A673 (cell line): ENCODE results near the gene RRAS2.

Experiments used
- EZH2 ChIP-seq: fragments of 200-600 bp; sonication (generic); IDR thresholded peaks from 2 replicates; pipeline ENCODE4 v1.6.1; 2017; ENCODE audit warnings: borderline replicate concordance, low read depth, mild to moderate bottlenecking, mixed read lengths, antibody characterized with exemption, low read length; ENCODE audit not compliant: poor library complexity, severe bottlenecking
- TF ChIP-seq, protein P1 (sequence below): fragments of 300-800, 200-600 bp; sonication (generic); conservative IDR thresholded peaks from 2 replicates; pipeline ENCODE4 v1.5.1; 2017; ENCODE audit warnings: low read depth, mild to moderate bottlenecking, antibody characterized with exemption, low read length, moderate library complexity, mixed read lengths

DNA sequence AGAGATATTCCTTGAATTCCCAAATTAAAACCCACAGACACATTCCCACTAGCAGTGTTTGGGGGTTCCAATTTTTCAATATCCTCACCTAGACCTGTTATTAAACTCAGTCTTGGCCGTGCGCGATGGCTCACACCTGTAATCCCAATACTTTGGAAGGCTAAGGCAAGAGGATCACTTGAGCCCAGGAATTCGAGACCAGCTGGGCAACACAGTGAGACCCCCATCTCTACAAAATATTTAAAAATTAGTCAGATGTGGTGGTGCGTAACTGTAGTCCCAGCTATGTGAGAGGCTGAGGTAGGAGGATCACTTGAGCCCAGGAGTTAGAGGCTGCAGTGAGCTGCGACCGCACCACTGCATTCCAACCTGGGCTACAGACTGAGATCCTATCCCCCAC, 53.3 kb downstream of the RRAS2 start:
- TF ChIP-seq, protein P1, sequence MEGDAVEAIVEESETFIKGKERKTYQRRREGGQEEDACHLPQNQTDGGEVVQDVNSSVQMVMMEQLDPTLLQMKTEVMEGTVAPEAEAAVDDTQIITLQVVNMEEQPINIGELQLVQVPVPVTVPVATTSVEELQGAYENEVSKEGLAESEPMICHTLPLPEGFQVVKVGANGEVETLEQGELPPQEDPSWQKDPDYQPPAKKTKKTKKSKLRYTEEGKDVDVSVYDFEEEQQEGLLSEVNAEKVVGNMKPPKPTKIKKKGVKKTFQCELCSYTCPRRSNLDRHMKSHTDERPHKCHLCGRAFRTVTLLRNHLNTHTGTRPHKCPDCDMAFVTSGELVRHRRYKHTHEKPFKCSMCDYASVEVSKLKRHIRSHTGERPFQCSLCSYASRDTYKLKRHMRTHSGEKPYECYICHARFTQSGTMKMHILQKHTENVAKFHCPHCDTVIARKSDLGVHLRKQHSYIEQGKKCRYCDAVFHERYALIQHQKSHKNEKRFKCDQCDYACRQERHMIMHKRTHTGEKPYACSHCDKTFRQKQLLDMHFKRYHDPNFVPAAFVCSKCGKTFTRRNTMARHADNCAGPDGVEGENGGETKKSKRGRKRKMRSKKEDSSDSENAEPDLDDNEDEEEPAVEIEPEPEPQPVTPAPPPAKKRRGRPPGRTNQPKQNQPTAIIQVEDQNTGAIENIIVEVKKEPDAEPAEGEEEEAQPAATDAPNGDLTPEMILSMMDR: no peak
- TF ChIP-seq EZH2: no peak
